GM04504 (cell line): ENCODE data around the gene CT83.

Source experiments
- DNase-seq: peaks from one replicate; pipeline ENCODE4 v3.0.0-alpha.2; 2012; ENCODE audit warnings: low read depth

The CT83 gene, protein sequence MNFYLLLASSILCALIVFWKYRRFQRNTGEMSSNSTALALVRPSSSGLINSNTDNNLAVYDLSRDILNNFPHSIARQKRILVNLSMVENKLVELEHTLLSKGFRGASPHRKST

GRCh38 chrX:116462822-116463221 is at the start of gene CT83:
TSS of gene CT83 (minus strand) at chrX:116462976. CDS start at chrX:116462856, 120 bp downstream.
- no peak for DNase-seq

- DNase-seq = no peak
These were observed 37.0 kb upstream of the CT83 start for GRCh38 chrX:116499780-116500179.

GRCh38 chrX:116493271-116493670 is 30.5 kb upstream of the CT83 start:
- DNase-seq = no peak

GRCh38 chrX:116490104-116490503 is 27.3 kb upstream of the CT83 start:
- no peak for DNase-seq

DNA sequence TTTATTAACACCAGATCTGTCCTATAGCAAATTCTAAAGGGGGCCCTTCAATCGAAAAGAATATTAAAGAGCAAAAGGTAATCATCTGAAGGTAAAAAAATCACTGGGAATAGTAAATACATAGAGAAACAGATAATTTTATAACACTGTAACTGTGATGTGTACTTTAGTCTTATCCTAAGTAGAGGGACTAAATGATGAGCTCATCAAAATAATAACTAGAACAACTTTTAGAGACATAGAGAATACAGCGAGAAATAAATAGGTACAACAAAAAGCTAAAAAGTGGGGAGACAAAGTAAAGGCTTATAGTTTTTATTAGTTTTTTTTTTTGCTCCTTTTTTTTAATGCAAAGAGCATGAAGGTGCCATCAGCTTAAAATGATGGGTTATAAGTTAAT is 17.3 kb upstream of the CT83 start:
- no peak for DNase-seq

DNA sequence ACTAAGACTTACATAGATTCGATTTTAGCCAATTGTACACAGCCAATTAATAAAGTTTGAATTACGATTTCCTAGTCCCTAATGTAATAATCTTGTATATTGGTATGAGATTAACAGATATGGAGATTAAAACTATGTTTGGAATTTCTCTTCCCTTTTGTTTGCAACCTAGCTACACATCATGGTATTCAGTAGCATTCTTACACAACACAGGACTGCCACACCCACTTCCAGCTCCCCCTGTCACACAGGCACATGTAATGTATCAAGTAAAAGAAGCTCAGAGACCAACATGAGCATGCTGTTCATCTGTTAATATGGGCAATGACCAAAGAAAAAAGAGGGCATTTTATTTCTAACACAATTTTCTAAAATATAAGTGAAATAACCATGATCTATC is 13.6 kb downstream of the CT83 start:
- DNase-seq = no peak

DNA sequence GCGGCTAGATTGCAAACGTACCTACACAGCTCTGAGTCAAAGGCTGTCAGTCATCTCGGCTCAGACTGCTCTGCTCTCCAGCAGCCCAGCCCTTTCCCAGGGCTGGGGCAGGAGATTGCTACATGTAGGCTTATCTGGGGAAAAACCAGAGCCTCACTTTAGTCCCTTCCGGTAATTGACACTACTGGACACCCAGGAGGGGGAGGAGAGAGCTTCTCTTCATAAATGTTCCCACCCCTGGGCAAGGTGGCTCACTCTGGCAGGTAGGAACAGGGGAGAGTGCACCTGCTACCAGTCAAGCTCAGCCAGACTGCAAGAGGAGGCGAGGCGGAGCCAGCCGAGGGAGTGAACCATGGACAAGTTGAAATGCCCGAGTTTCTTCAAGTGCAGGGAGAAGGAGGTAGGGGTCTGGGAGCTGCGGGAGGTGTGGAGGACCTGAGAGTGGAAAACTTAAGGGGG is 26.4 kb downstream of the CT83 start, which contains the start of gene SLC6A14:
SLC6A14 (plus strand) TSS at position 249 of the 459 bp plus-strand sequence; CDS start at position 353, 104 bp downstream.
- no peak for DNase-seq

GRCh38 chrX:116435597-116435996 is 27.2 kb downstream of the CT83 start:
- DNase-seq = no peak

GRCh38 chrX:116427978-116428377 is 34.8 kb downstream of the CT83 start:
- no peak for DNase-seq

- DNase-seq = no peak
These were observed 44.8 kb downstream of the CT83 start for GRCh38 chrX:116417968-116418367.

DNA sequence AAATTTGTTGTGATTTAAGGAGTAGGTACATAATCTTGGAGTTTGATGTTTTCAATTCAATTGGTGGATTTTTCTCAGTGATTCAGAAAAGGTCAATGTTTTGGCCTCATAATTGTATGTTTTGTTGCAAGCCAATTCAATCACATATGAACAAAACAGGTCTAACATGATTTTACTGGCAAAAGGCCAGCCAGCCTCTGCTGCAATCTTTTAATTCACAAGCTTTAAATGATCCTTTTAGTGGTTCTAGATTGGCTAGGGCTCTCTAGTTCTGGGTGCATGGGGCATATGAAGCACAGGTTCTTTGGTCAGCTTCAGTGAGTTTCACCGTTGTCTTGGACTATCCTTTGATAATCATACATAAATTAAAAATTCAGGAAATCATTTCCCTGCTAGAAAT is 45.6 kb downstream of the CT83 start:
- no peak for DNase-seq

DNA sequence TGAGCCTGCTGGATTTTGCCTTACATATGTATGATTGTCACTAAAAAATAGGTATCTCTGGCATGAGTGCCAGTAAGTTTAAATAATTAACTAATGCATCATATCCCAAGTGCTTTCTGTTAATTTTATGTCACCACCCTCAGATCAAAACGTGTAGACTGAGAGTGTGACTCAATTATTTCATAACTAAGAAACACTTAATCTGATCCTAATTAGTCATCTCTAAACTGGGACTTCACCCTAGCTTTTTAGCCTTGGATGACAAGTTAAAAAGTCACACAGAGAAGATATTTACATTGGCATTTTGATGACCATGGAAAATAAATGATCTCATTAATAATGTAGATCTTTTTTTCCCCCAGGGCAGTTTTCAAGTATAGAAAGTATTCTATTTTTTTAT is 49.5 kb downstream of the CT83 start:
- DNase-seq = no peak
